Measurements from ENCODE around the gene ANKRD65.
"Not testable (repeated sequence)": the region's sequence is repeated elsewhere in the genome, so short reads cannot be mapped to it uniquely, and the experiment has no call there.

ANKRD65 gene

DNA sequence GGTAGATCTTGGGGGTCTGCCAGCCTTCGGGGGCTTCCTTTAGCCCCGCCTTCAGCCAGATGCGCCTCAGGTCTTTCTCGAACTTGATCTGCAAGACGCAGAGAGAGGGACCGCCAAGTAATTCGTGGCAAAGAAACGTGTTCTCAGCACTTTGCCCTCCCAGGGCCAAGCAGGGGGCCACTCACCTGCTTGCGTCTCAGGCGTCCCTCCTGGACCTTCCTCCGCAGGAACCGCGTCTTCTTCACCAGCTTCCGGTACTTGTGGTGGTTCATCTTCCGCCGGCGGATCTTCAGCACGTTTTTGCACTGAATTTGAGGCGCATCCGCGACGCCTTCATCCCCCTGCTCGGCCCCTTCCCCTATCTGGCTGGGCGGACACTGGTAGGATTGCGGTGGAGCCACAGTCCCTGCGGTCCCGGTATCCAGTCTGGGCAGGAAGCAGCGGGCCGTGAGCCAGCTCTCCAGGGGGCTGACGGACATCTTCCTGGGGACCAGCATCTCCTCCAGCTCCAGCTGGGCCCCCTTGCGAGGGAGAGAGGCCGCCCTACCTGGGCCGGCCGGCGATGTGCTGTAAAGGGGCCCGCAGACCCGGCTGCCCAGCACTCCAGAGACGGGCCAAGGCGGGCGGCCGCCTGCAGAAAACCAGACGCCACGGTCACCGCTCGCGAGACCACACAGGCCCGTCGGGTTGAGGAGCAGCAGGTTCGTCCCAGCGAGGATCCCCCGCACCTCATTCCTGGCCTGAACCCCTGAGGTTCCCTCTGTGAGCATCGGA lies 47.1 kb downstream of the ANKRD65 start:
- peak overlapping the region; percentile 87 for H3K4me3 ChIP-seq (ENCODE audit: low read depth, low read length)

DNA sequence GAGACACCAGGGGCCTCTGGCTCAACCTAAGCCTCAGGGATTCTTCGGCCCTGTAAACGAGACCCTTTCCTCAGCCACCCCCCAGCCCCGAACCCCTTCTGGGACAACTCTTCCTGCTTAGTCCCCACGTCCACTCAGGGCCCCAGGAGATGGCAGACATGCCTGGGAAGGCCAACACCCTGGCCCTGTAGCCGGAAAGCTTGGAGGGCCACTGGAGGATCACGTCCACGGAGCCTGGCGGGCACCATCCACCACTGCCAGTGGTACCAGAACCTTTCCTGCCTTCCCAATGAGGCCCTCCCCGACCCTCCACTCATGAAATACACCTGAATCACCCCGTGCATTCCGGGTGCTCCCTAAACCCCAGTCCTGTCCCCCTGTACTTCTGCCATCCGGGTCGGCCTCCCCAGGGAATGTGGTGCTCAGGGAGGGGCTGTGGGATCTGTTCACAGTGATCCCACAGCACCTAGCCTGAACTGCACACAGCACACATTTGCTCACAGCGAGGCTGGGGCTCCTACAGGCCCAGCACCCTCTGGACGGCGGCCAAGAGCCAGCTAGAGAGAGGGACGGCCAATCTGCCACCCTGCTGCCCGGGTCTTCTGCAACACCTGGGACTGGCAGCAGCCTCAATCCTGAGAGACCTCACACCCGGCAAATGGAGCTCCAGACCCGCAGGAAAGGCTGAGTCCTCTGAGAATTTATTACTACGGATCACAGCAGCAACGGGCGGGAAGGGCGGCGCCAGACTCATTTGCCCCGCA lies 47.8 kb downstream of the ANKRD65 start:
- H3K4me3 ChIP-seq (ENCODE audit: low read depth, low read length), result no peak overlapping the region

DNA sequence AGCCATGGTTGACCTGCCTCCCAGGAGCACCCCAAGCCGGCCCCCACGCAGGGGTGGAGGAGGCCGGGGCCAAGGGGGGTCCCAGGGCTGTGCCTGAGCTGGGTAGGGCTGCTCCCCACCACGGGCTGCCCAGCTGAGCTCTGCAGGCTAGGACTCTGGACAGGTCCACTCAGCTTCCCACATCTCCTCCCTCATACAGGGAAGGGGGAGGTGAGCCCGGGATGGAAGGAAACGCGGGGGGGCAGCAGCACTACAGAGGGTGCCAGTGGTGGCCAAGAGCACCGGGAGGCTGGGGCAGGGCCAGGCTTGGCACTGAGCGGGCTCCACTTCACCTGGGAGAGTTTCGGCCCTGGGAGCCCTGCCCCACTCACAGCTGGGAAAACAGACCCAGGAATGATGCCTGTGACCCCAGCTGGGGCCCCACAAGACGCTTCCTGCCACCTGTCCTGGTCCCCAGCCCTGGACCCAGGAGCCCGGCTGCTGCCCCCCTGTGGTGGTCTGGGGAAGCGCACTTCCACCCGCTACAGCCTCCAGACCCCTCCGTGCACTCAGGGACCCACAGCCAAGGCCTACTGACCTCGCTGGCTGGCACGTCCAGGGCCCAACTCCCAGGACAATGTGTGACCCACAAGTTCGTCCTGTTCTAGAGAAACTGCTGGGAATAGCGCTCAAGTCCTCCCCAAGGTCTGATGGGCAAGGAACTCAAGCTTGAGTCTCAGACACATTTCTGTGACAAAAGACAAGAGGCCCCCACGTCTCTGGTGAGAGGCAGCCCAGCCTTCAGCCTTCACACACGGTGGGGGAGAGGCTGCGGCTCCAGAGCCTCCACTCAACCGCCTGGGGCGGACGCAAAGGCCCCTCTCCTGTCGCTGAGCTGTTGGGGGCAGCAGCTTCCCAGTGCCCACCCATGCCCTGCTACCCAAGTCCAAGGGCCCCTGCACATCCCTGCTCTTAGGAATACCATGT lies 49.0 kb downstream of the ANKRD65 start:
- H3K4me3 ChIP-seq (ENCODE audit: low read depth, low read length), result no peak overlapping the region

DNA sequence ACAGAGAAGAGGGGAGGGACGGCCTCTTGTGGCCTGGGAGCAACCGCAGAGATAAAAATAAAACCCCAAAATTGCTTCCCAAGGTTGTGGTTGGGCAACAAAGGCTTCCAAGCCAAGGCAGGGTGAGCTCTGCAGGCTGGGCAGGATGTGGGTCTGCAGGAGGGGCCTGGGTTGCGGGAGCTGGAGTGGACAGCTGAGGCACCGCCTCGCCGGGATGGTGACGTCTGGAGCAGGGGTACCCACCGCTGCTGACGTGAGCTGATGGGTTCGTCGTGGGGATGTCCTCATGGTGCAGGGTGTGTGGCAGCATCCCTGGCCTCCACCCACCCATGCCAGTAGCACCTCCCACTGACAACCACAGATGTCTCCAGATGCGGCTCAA lies 49.7 kb downstream of the ANKRD65 start:
- no peak overlapping the region for H3K4me3 ChIP-seq (ENCODE audit: low read depth, low read length)

DNA sequence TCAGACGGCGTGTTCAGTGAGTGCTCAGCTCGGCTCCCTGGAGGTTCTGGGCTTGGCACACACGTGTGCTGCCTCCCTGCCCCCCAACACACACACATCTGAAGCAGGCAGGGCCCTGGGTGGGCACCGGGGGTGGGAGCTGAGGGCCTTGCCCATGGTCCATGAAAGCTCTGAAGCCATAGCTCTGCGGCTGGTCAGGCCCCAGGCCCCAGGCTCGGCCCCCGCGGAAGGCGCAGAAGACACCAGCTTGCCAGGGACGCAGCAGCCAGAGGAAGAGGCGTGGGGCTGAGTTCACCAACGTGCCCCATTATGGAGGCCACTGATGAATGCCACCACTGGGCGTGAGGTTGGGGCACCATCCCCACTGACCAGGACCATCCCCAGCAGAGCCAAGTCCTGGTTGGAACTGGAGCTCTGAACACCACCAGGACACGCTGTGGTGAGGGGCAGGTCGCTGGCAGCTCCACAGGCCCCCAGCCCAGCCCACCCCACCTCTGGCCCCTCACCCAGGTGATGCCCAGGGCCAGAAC lies 50.2 kb downstream of the ANKRD65 start:
- H3K4me3 ChIP-seq (ENCODE audit: low read depth, low read length), result no peak overlapping the region

DNA sequence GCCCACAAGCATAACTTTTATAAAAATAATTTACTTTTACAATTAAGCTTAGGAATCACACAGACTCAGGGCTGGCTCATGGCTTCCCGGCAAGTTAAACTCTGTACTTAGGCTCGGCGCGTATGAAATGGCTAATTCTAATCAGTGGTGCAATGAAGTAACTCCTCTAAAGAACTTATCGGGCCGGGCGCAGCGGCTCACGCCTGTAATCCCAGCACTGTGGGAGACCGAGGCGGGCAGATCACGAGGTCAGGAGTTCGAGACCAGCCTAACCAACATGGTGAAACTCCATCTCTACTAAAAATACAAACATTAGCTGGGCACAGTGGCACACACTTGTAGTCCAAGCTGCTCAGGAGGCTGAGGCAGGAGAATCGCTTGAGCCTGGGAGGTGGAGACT lies 51.0 kb downstream of the ANKRD65 start:
- H3K4me3 ChIP-seq (ENCODE audit: low read depth, low read length), result not testable (repeated sequence)
